Uterus (tissue), 2 donors: ENCODE results near the gene FBXW8.

Experiments used
- POLR2A ChIP-seq, 2 donors: fragments of 450-650 bp; IDR thresholded peaks; one replicate each; pipeline ENCODE4 v1.6.1; 2016; ENCODE audit warnings: antibody characterized with exemption in 2 of 2, mild to moderate bottlenecking in 1 of 2, moderate library complexity in 1 of 2
- TF ChIP-seq, protein P1 (sequence below), 4 experiments: fragments of 200-600 bp in 2 of 4; fragments of 450-650 bp in 2 of 4; sonication (generic) in 2 of 4; IDR thresholded peaks; one replicate each; pipeline ENCODE4 v1.5.1; 2016 to 2019; ENCODE audit warnings: antibody characterized with exemption in 4 of 4, mild to moderate bottlenecking in 2 of 4, moderate library complexity in 1 of 4

DNA sequence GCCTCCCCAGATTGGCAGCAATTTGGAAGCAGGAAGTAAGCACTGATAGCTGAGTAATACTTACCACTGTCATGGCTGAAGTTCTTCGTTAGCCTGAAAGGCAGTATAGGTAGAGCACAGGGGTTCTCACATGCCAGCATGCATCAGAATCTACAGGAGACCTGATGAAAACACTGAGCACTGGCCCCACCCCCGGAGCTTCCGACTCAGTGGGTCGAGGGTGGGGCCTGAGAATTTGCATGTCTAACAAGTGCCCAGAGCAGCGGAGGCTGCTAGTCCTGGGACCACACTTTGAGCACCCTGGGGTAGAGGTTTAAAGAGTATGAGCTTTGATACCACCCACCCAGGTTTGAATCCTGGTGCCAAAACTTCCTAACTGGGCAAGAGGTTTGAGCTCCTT is 89.6 kb downstream of the FBXW8 start:
- TF ChIP-seq, protein P1, sequence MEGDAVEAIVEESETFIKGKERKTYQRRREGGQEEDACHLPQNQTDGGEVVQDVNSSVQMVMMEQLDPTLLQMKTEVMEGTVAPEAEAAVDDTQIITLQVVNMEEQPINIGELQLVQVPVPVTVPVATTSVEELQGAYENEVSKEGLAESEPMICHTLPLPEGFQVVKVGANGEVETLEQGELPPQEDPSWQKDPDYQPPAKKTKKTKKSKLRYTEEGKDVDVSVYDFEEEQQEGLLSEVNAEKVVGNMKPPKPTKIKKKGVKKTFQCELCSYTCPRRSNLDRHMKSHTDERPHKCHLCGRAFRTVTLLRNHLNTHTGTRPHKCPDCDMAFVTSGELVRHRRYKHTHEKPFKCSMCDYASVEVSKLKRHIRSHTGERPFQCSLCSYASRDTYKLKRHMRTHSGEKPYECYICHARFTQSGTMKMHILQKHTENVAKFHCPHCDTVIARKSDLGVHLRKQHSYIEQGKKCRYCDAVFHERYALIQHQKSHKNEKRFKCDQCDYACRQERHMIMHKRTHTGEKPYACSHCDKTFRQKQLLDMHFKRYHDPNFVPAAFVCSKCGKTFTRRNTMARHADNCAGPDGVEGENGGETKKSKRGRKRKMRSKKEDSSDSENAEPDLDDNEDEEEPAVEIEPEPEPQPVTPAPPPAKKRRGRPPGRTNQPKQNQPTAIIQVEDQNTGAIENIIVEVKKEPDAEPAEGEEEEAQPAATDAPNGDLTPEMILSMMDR (IDR thresholded peaks at IDR 0.05), result no peak
- no peak for TF ChIP-seq POLR2A (IDR thresholded peaks at IDR 0.05)
